Measurements from ENCODE around the gene CCDC12.
A peak's percentile ranks its signal among the peaks of the same experiment; 100 is the strongest.

The CCDC12 gene

DNA sequence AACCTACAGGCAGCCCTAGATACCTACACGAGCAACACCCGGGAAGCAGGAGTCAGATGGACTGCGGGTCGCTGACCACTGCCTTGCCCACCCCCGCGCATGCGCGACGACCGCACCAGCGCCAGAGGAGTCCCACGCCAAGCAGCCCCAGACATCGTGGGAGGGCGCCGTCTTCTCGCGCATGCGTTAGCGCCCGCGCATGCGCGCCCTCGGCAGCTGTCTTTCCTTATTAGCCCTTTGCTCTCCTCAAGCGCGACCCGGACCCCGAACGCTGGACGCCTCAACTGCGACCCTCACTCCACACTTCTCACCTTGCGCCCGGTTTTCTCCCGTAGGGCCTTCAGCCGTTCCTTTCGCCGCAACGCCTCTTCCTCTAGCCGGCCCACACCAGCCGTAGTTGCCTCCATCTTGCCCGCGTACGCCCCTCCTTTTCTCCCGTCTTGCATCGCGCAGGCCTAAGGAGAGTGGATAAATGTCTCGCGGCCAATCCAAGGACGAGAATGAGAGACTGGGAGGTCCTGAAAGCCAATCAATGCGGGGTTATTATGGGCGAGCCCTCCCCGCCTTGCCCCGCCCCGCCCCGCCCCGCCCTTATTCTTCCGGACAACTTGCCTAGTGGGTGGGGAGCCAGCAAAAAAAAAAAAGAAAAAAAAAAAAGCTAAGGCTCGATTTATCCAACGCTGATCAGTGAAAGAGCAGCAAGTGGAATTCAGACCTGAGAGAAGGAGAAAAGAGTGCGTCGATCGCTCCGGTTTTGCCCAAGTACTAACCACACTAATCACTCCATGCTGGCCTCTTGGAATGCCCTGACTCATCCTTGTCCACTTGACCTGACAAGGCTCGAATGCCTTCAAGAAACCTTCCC is at the start of gene CCDC12:
Gene CCDC12 (minus strand): TSS at position 420 of the 865 bp plus-strand sequence. CDS start 13 bp downstream, at position 407.
- DNase-seq (ENCODE audit: low read depth in 3 of 3): peak; percentile 87 to 92 (median 88)

DNA sequence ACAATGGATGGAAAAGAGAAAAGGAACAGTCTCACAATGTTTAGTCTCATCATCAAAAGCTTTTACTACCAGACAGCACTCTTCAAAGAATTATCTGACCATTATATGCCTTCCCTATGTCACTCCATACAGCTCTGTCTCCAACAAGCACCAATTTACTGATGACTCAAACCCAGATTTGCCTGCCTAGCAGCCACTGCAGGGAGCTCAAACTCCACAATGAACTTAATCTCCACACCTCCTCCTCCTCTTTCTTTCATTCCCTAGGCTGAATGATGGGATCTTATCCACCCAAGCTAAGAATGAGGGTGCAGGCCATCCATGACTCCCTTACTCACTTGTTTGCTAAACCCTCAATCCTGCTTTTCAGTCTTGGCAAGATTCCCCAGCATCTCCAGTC is 48.4 kb upstream of the CCDC12 start:
- no peak for DNase-seq (ENCODE audit: low read depth in 3 of 3)

DNA sequence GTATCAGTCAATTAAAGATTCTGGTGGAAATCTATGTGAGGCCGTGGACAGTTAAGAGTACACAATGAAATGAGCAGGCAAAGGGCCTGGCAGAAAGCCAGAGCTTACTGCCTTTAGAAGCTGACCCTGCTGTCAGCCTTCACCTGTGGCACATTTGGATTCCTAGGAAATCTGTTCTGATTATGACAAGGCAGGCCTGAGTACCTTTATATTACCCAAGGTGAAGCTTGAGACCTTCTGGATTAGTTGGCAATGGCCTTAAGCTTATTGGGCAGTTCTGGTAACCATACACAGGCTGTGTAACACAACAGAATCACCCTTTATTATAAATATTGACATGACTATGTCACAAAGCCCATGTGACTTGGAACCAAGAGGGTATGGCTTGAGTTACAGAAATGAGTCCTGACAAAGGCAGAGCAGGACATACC is 46.1 kb upstream of the CCDC12 start:
- no peak for DNase-seq (ENCODE audit: low read depth in 3 of 3)

DNA sequence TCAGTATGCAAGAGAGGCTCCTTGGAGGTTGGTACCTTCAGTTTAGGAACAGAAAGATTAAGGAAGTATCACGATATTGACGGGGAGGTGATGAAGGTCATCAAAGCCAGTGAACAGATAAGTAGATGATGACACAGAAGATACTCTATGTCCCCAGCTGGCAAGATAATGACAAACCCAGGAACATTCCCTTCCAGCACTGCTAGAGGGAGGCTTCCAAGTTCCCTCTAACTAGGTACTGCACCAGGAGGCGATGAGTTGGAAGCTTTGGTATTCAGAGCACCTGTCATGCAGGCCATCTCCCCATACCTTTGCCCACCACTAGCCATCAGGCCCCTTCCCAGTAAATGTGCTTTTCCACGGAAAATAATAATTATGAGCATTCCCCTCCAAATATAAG is 43.8 kb upstream of the CCDC12 start:
- DNase-seq (ENCODE audit: low read depth in 3 of 3): no peak

DNA sequence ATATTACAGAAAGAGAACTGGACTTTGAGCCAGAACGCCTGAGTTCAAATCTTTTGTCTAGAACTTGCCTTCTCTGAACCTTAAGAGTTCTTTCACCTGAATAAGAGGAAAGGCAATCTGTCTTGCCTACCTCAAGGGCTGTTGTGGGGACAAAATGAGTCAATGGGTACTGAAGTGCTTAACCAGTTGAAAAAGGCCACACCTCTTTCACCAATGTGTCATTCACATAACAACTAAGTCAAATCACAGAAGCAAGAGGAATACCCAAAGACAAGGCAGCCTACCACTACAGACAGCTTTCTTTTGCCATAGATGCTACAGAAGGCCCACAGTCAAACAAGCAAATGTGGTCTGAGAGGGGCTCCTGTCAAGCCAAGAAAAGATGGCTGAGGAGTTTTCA is 42.7 kb upstream of the CCDC12 start:
- DNase-seq (ENCODE audit: low read depth in 3 of 3): no peak

DNA sequence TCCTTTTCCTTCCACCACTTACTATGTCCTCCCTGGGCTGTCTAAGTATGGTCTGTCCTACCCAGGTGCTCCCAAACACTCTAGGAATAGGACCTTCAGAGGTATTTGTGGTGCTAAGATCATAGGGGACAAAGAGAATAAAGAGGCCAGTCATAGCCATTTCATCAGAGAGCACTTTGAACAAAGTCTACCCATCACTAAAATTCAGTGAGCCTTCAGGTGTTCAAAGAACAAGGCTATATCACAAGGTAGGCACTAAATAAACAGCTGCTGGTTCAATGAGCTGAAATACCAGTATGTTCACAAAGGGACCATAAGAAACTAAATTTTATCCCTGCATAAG is 41.7 kb upstream of the CCDC12 start:
- no peak for DNase-seq (ENCODE audit: low read depth in 3 of 3)

DNA sequence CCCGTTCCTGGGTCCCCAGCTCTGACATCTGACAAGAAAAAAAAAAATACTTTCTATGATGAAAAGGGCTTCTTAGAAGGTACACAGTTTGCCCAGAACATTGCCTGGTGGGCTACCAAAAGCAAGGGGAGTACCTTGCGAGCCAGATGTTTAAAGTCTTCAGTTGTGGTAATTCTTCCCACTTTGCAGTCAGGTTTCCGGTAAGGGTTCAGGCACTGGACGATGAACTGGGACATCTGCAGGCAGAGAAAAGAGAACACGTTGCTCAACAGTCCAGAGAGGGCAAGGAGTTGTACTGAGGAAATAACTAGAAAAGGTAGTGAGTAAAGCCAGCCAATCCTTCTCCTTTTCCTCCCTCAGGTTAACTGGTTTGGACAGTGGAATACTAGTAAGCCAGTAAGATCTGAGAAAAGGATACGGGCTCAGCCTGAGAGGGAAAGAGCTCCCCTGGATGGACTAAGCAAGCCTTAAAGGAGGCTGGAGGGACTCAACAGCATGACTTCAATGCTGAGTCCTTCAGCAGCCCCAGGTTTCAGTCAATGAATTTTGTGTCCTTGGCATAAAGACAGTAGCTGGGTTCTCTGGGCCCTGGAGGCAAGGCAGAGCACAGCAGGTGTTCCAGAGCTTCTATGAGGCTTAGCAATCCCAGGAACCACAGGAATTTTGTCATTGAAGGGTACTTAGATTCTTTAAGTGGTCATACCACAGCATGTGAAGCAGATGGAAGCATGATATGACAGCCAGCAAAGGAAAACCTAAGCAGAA is 41.1 kb upstream of the CCDC12 start:
- no peak for DNase-seq (ENCODE audit: low read depth in 3 of 3)

DNA sequence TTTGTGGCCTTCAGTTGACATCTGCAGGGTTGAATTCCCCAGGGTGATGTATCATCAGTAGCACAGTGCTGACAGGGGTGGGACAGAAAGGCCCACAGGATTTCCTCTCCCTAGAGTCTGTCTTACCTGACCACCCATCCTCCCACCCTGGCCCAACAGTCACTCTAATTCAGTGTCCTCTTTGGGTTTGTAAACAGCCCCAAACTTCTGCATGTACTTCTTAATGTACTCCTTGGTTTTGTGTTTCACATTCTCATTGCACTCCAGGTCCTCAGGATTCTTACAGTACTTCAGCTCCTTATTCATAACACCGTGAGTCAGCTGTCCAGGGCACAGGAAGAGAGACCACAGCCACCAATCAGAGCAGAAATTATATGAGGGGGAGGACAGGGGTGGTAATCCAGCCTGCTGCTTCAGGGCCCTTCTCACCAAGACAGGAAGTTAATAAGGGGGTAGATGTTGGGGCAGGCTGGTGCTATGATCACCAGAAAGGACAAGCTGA is 40.4 kb upstream of the CCDC12 start:
- no peak for DNase-seq (ENCODE audit: low read depth in 3 of 3)

DNA sequence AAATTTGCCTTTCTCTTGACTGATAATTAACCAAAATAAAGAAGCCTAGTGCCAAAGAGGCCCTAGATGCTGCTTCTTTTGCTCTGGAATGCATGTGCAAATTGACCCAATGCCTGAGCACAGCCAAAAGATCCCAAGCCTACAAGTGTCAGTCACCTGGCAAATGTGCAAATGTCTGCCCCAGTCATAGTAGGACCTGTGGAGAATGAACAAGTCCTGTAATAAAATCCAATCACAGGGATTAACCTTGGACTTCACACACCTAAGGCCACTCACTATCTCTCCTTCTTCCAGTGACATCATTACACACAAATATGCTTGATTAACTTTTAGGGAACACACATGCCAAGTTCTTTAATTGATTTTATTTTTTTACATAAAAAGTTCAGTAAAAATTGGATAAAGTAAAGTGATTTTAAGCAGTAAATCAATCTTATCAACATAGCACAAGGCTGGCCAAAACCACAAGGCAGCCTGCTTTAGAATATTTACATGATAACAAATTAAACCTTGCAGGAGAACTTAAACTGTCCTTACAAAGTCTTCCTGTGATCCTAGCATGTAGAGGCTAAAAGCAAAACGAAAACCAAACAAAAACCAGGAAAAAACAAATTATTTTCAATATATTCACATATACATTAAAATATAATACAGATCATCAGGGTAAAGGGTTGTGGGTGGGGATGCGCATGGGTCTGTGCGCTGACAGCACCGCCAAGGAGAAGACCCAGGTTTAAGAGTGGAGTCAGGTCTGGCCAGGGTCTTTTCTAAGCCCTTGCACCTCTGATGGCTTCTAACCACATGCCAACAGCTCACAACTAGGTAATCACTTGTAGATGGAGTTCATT is 39.8 kb upstream of the CCDC12 start:
- DNase-seq (ENCODE audit: low read depth in 3 of 3): no peak

DNA sequence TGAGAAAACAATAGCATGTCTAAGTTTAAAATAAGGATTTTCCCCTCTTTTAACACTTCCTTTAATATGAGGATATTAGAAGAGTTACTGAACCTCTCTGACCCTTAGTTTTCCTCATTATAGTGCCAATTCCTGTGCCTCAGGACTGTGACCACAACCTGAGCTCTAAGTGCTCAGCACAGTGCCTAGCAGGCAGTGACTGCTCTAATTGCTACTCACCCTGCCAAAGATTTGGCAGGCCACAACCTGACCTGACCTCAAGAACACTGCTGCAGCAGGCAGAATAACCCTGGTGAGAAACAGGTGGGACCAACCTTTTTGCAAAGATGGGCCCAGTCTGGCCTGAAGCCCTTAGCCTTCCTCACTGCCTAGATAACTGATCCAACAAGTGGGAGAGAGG is 38.6 kb upstream of the CCDC12 start:
- no peak for DNase-seq (ENCODE audit: low read depth in 3 of 3)

DNA sequence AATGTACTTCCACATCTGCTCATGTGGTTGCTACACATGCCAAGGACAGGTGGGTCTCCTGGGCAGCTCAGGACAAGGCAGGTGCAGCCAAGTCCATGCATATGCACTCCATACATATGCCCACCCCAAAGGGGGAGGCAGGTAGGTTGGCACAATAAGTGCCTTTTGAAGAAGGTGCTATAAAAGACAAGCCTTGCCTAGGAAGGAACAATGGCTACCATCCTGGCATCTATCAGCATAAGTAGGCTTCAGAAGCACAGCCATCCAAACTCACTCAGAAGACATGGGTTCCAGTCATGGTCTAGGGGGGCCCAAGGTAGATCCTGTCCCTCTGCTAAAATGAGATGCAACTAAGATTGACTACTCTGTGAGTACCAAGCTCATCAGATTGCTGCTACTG is 37.5 kb upstream of the CCDC12 start:
- no peak for DNase-seq (ENCODE audit: low read depth in 3 of 3)

DNA sequence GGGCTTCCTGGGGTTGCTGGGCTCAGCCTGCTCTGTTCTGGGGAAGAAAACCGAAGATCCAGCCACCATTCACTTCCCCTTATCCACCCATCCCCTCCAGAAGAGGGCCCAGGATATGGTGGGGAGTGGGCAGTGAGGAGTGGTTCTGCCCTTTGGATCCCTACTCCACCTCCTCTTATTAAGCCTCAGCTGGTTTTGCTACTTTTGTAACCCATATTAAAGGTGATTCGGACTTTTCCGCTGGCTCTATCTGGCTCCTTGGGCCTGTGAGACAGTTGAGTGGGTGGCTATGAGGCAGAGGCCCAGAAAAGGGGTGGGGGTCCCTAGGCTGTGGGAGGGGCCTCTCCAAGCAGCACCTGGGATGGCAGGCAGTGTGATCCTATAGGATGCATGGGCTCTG is 36.7 kb upstream of the CCDC12 start:
- DNase-seq (ENCODE audit: low read depth in 3 of 3): no peak

DNA sequence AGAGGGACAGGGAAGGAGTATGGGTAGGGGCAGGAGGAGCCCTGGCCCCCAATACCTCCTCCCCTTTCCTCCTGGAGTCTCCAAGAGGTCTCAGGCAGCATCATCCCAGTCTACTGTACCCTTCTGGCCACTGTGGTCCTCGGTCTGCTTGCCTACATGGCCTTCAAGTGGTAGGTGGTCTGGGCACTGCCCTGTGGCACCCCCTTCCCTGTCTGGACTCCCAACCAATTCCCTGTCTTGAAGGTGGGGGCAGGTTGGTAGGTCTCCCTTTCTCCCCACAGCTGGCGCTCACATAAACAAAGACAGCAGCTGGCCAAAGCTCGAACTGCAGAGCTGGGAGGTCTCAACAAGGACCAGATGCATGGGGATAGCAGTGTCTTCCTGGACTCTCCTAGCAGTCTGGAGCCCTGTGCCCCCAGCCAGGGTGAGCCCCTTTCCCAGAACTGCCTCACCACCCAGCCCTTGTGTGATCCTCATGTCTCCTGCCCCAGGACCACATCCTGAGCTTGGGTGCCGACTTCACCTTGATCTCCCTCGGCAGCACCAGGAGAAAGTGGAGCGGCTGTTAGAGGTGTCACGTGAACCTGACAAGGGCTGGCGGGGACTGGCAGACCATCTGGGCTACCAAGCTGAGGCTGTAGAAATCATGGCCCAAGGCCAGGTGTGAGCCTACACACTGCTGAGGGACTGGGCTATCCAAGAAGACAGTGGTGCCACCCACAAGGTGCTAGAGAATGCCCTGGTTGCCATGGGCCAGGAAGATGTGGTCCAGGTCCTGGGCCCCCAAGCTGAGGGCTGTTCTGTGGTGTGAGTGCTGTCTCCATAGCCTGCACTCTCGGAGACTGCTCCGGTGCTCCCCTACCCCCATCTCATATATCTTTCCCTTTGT is 36.0 kb upstream of the CCDC12 start:
- no peak for DNase-seq (ENCODE audit: low read depth in 3 of 3)

DNA sequence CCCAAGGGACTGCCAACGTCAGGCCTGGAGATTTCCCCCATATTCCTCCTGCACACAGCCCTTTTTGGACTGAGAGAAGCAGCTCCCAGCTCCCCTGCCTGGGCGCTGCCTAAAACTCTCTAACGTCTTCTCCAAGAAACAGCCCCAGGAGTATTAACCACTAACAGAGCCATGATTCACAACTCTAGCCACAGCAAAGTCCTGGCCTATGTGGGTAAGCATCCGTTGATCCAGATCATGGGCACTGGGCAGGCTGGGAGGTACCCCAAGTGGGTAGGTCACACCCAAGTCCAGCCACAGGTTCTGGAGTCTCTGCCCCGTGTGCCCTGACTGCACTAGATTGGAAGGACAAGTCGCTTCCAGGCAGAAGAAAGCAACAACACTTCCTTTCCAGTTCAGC is 34.8 kb upstream of the CCDC12 start:
- DNase-seq (ENCODE audit: low read depth in 3 of 3): no peak

DNA sequence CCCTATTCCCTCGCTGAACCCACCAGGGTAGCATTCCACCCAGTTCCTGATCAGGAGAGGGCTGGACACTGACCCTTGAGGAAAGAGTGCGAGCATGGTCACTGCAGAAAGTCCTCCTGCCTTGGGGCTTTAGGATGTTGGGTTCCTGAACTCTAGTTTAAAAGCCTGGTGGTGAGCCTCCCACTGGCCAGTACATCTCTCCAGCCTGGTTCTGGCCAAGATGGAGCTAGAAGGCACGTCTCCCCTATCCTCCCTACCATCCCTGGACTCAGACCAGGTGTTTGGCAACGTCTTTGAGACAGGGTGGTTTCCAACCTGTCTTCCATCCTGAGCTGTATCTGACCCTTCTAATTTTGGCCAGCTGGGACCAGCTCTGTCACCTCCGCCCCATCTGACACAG is 34.4 kb upstream of the CCDC12 start:
- no peak for DNase-seq (ENCODE audit: low read depth in 3 of 3)

DNA sequence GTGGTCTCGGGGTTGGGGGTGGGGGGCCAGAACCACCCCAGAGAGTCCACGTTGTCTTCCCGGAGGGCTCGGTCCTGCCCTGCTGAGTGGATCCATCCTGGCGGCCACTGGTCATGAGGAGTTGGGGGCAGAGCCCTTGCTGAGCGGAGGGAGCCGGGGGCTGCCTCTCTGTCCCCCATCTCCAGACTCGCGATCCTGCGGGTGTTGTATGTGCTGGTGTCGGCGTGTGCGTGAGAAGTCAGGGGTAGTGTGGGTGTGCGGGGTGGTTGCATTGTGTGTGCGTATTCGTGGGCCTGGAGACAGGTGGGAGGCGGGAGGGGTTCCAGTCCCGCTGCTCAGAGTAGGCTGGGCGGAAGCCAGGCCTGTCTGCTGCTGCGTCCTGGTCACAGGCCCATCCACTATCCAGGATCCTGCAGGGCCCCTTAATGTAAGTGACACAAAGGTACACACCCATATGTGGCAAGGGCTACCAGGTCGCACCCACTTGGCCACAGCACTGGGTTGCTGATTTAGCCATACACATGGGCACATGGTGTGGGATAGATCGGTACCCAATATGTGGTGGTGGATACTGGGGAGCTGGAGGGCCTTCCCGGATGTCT is 33.7 kb upstream of the CCDC12 start:
- no peak for DNase-seq (ENCODE audit: low read depth in 3 of 3)

DNA sequence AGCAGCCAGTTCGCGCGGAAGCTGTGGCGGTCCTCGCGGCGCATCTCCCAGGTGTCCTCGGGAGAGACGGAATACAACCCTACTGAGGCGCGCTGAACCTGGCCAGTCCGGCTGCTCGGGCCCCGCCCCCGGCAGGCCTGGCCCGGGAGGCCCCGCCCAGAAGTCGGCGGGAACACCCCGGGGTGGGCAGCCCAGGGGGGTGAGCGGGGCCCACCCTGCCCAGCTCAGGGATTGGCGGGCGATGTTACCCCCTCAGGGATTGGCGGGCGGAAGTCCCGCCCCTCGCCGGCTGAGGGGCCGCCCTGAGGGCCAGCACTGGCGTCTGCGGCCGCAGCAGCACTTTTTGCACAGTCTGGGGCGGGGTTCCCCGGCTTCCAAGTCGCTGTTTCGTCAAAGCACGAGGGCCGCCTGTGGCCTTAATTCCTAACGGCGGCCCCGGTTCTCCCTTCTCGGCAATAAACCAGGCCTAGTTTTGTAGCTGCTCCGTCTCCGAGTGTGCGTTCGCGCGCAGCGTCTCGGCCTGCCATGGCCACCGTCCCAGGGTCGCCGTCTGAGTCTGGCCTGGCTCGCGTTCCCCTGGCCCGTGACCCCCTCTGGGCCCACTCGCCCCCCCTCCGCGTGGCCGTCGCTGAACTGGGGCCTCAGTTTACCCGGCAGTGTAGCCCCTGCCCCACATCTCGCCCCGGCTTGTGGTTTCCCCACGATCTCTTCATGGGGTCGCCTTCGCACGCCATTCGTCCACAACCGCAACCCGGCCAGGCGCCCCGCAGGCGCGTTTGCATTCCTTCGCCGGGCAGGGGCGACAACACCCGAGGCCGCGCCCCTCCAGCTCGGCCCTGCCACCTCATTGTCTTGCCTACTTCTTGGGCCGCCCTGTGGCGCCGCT is 32.9 kb upstream of the CCDC12 start:
- DNase-seq (ENCODE audit: low read depth in 3 of 3): peak; percentile 18 to 77 (median 49)

DNA sequence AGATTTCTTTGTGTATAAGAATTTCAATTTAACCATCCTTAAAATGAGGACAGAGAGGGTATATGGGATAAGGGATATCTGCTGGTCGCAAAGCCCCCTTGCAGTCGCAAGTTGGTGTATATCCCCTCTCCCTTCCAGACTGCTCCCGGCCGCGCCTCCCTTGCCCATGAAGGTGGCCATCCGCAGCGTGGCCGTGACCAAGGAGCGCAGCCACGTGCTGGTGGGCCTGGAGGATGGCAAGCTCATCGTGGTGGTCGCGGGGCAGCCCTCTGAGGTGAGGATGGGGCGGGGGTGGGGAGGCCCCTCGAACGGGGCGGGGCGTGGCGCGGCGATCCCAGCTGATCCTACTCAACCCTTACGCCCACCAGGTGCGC is 32.3 kb upstream of the CCDC12 start:
- no peak for DNase-seq (ENCODE audit: low read depth in 3 of 3)

DNA sequence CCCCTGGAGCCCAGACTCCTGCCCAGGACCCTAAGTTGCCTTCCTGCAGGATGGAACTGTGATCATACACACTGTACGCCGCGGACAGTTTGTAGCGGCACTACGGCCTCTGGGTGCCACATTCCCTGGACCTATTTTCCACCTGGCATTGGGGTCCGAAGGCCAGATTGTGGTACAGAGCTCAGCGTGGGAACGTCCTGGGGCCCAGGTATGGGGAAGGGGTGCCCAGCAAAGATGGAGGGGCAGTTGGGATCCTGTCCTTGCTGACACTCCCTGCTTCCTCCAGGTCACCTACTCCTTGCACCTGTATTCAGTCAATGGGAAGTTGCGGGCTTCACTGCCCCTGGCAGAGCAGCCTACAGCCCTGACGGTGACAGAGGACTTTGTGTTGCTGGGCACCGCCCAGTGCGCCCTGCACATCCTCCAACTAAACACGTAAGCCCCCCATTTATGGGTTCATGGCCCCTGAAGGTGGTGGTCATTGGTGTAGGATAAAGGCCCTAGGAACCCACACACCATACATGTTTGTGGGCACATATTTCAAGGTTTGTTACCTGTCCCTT is 31.8 kb upstream of the CCDC12 start:
- DNase-seq (ENCODE audit: low read depth in 3 of 3): no peak

Data from stimulated activated CD4-positive, alpha-beta T cell treated with anti-CD3 and anti-CD28 coated beads, TNF-alpha, amount 100 ng/mL, for 24 hours (primary cell).